ENCODE data around the gene COX6B1. TPM values are rescaled to one million over a fixed set of nuclear protein-coding genes. Genes with fewer than 3 reads are reported as not detected.
"Not testable (repeated sequence)": the region's sequence is repeated elsewhere in the genome, so short reads cannot be mapped to it uniquely, and the experiment has no call there.

Gene COX6B1
- polyA plus RNA-seq, 1 donor: 300 TPM

DNA sequence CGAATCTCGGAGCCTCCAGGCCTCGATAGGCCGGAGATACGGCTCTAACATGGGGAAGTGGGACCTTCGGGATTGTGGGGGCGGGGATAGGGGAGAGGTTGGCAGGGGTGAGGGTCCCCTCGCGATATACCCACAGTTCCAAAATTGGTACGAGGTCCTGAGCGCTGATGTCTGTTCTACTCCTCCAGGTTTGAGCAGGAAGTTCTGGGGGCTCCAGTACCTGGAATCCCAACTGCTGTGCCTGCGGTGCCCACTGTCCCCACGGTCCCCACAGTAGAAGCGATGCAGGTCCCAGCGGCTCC lies 18.8 kb upstream of the COX6B1 start:
- no peak for DNase-seq

DNA sequence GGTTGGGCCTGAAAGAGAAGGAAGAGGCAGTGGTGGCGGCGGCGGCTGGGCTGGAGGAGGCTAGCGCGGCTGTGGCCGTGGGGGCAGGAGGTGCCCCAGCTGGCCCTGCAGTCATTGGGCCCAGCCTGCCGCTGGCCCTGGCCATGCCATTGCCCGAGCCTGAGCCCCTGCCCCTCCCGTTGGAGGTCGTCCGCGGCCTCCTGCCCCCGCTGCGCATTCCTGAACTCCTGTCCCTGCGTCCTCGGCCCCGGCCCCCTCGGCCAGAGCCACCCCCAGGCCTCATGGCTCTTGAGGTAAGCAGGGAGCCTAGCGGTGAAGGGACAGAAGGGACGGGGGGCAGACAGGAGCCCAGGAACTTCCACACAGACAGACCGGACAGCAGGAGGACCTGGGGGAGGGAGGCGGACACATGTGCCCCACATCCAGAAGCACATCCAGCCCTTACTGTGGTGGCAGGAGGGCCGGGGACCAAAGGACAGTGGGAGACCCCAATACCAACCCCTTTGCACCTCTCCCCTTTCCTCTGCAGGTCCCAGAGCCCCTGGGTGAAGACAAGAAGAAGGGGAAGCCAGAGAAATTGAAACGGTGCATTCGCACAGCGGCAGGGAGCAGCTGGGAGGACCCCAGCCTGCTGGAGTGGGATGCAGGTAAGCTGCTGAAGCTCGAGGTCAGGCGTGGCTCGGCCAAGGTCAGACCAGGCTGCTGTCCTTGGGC lies 14.2 kb upstream of the COX6B1 start:
- DNase-seq: no peak

DNA sequence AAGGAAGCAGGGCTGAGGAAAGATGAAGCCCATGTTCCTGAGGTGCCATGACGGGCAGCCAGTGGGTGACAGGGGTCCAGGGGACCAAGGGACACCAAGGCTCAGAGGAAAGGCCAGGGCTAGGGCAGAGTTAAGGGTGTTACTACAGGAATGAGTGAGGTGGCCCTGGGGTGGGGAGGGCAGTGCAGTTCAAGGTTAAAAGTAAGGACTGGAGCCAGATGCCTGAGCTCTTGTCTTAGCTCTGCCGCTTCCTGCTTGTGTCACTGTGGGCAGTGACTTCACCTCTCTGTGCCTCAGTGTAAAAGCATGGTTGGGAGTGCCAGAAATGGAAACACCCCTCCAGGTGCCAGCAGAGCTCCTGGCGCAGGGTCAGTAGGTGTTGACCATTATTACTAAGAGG lies 11.5 kb upstream of the COX6B1 start:
- no peak for DNase-seq

DNA sequence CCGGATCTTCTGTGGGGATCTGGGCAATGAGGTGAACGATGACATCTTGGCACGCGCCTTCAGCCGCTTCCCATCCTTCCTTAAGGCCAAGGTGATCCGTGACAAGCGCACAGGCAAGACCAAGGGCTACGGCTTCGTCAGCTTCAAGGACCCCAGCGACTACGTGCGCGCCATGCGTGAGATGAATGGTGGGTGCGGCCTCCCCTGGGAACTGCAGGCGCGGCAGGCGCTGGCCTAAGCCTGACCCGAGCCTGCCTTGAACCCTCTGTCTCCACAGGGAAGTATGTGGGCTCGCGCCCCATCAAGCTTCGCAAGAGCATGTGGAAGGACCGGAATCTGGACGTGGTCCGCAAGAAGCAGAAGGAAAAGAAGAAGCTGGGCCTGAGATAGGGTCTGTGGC lies 11.0 kb upstream of the COX6B1 start:
- DNase-seq: no peak

DNA sequence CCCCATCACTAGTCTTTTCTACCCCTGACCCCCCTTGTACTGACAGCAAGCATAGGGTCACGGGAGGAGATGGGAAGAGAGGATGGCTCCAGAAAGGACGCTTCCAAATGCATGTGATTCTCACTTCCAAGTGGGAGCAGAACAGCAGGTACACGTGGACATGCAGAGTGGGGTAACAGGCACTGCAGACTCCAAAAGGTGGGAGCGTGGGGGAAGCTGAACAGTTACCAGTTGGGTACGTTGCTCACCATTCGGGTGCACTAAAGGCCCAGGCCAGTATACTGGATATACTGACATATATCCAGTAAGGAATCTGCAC lies 8.8 kb upstream of the COX6B1 start:
- DNase-seq: no peak

DNA sequence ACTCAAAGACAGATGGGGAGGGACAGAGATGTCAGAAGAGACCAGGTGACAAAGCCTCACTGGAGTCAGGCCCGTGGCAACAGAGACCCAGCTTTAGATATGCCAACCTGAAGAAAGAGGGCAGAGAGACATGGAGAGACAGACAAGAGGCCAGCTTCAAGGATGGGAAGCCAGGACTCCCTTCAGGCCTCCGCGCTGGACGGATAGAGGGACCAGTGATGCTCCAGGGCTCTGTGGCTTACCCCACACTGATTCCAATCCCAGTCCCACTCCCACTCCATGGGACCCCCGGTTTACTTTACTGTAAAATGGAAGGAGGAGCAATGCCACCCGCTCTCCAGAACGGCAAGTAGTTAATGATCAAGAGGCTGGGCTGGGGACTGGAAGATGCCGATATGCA lies 8.3 kb upstream of the COX6B1 start:
- no peak for DNase-seq

DNA sequence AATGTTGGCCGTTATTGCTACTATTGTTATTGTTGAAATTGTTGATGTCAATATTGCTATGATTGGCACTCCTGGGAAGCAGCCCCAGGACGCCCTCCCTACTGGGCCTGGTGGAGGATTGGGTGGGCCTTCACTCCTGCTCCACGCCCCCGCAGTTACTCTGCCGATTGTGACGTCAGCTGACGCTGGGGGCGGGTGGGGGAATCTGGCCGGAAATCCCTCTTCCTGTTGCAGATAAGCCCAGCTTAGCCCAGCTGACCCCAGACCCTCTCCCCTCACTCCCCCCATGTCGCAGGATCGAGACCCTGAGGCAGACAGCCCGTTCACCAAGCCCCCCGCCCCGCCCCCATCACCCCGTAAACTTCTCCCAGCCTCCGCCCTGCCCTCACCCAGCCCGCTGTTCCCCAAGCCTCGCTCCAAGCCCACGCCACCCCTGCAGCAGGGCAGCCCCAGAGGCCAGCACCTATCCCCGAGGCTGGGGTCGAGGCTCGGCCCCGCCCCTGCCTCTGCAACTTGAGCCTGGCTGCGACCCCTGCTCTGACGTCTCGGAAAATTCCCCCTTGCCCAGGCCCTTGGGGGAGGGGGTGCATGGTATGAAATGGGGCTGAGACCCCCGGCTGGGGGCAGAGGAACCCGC lies 6.5 kb upstream of the COX6B1 start, which contains the start of gene ETV2:
TSS of gene ETV2 (plus strand) at position 231 of the 637 bp plus-strand sequence. CDS start 716 bp downstream, outside the sequence.
- DNase-seq: no peak

DNA sequence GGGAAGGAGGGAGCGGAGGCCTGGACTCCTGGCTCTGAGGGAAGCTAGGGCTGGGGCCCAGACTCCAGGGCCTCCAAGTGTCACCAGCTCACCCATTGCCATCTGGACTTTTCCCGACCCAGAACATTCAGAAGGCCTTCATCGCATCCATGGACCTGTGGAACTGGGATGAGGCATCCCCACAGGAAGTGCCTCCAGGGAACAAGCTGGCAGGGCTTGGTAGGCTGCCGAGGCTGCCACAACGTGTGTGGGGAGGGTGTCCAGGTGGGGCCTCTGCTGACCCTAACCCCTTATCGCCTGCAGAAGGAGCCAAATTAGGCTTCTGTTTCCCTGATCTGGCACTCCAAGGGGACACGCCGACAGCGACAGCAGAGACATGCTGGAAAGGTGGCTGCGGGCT lies 5.8 kb upstream of the COX6B1 start:
- no peak for DNase-seq

DNA sequence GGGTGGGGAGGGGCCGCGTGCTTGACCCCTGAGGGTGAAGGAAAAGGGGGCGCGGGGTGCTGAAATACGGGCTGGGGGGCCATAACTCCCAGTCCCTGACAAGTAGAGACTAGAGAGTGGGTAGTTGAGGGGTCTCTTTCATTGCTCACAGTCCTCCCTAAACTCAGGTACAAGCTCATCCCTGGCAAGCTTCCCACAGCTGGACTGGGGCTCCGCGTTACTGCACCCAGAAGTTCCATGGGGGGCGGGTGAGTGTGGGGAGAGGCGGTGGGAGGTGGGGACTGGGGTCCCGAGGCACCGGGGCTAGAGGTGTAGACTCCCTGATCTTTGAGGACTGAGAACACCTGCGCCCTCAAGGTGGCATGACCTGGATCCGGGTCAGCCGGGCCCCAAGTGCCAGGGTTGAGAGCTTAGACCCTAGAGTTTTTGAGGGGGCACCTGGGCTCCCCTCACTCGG lies 5.3 kb upstream of the COX6B1 start:
- no peak for DNase-seq

DNA sequence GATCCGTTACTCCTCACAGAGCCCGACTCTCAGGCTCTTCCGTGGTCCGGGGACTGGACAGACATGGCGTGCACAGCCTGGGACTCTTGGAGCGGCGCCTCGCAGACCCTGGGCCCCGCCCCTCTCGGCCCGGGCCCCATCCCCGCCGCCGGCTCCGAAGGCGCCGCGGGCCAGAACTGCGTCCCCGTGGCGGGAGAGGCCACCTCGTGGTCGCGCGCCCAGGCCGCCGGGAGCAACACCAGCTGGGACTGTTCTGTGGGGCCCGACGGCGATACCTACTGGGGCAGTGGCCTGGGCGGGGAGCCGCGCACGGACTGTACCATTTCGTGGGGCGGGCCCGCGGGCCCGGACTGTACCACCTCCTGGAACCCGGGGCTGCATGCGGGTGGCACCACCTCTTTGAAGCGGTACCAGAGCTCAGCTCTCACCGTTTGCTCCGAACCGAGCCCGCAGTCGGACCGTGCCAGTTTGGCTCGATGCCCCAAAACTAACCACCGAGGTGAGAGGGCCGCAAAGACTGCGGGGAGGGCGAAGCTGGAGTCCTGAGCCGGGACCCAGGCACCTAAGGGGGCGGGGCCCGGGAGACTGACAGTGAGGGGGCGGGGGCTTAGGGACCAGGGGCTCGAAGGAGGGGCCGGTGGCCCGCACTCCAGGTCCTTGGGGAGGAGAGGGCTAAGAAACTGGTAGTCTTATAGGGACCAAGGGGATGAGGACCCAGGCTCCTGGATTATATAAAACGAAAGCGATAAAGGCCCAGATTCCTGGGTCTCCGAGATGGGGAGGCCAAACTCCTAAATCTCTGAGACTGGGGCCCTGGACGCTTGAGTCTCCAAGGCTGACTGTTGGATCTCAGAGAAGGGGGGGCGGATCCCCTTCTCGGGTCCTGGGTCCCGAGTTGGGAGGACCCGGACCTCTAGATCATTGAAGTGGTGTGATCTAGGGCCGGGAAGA lies 4.6 kb upstream of the COX6B1 start:
- DNase-seq: peak; percentile 88

DNA sequence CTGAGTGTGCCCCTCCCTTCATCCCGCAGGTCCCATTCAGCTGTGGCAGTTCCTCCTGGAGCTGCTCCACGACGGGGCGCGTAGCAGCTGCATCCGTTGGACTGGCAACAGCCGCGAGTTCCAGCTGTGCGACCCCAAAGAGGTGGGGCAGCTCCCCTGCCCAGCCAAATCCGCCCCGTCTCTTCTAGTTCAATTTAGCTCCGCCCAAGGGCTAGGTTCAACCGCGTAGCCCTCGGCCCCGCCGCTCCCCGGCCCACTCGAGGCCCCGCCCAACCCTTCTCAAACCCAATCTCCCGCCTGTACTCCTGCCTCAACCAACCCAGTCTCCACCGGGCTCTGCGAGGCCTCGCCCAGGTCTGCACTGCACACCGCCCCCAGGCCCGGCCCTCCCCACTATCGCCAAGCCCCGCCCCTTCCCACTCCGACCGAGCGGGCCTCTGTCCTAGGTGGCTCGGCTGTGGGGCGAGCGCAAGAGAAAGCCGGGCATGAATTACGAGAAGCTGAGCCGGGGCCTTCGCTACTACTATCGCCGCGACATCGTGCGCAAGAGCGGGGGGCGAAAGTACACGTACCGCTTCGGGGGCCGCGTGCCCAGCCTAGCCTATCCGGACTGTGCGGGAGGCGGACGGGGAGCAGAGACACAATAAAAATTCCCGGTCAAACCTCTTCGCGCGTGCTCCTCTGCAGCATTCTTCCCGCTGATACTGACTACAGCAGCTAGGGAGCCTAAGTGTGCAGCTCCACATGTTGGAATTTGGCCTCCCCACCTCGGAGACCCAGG lies 3.7 kb upstream of the COX6B1 start:
- DNase-seq: peak; percentile 86

DNA sequence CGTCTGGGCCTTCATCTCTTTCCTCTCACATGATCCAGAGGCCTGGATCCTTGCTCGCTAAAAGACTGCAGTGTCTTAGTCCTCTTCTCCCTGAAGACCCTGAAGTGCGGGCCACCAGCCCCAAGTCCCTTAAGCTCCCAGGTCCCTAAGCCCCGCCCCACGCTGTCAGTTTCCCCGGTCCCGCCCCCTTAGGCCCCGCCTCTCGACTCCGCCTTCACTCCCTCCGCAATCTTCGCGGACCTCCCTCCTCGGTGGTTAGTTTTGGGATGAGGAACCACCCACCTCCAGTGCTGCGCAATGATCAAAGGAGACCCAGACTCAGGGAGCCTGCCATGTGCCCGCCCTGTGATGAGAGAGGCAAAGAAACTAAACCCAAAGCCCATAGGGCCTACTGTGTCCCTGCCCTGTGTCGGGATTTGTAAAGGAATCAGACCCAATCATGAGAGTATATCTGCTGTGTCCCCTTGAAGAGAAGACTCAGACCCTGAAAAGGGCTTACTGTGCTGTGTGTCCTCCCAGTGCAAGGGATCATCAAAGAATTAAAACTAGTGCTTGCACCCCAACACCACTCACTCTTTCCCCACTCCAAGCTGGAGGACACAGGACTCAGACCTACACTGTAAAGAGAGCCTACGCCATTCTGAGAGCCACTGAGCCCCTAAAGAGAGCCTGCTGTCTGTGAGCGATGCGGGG lies 3.0 kb upstream of the COX6B1 start:
- peak; percentile 57 for DNase-seq

DNA sequence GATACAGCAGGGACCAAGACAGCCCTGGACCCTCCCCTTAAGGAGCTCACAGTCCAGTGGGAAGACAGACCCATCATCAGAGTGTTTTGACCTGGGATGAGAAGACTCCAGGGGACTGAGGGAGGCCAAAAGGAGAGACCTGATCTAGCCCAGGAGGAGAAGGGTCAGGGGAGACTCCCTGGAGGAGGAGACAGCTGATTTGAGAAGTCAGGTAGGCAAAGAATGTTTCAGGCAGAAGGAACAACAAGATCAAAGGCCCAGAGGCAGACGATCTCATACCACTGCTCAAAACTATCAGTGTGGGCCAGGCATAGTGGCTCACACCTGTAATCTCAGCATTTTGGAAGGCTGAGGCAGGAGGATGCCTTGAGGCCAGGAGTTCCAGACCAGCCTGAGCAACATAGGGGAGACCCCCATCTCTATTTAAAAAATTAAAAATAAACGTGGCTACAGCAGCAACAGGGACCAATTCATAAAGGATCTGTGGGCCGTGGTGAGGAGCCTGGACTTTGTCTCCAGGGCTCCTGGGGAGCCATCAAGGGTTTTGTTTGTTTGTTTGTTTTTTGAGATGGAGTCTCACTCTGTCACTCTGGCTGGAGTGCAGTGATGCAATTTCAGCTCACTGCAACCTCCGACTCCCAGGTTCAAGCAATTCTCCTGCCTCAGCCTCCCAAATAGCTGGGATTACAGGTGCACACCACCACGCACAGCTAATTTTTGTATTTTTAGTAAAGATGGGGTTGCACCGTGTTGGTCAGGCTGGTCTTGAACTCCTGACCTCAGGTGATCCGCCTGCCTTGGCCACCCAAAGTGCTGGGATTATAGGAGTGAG lies 2.2 kb upstream of the COX6B1 start:
- no peak for DNase-seq

DNA sequence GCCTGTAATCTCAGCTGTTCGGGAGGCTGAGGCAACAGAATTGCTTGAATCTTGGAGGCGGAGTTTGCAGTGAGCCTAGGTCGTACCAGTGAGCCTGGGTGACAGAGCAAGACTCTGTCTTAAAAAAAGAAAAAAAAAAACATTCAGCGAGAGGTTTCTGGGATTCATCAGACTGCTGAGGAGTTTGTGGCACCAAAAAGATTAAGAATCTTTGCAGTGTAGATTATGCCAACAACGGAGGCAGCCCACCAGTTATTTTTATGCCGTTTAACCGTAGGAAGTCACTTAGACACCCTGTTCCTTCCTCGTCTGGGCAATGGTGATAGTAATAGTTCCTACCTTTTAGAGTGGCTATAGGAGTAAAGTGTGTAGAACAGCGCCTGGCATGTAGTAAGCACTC lies 2.5 kb downstream of the COX6B1 start:
- no peak for DNase-seq

DNA sequence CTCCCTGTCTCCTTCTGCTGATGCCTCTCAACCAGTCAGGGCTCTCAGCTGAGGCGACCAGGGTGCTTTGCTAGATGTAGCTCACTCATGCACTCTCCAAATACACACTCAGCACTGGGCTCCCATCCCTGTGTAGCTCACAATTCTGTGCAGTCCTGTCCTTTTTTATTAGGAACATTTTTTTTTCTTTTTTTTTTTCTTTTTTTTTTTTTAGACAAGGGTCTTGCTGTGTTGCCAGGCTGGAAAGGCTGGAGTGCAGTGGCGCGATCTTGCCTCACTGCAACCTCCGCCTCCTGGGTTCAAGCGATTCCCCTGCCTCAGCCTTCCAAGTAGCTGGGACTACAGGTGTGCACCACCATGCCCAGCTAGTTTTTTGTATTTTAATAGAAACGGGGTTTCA lies 6.7 kb downstream of the COX6B1 start:
- DNase-seq: not testable (repeated sequence)

DNA sequence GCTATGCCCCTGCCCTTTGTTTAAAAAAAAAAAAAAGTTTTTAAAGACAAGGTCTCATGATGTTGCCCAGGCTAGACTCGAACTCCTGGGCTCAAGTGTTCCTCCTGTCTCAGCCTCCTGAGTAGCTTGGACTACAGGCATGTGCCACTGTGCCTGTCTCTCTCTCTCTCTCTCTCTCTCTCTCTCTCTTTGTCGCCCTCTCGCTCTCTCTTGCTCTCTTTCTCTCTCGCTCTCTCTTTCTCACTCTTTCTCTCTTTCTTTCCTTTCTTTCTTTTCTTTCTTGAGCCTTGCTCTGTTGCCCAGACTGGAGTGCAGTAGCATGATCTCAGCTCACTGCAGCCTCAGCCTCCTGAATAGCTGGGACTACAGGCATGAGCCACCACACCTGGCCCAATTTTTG lies 7.5 kb downstream of the COX6B1 start:
- DNase-seq: no peak

DNA sequence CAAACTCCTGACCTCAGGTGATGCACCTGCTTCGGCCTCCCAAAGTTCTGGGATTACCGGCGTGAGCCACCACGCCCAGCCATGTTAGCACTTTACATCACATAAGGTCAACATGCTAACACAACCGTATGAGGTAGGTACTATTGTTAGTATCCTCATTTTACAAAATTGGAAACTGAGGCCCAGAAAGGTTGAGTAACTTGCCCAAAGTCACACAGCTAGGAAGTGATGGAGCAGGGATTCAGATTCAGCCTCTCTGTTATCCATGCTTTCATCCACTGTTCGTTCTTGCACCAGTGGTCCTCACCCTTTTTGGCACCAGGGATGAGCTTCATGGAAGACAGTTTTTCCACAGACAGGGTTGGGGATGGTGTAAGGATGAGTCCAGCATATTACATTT lies 8.6 kb downstream of the COX6B1 start:
- DNase-seq: no peak

DNA sequence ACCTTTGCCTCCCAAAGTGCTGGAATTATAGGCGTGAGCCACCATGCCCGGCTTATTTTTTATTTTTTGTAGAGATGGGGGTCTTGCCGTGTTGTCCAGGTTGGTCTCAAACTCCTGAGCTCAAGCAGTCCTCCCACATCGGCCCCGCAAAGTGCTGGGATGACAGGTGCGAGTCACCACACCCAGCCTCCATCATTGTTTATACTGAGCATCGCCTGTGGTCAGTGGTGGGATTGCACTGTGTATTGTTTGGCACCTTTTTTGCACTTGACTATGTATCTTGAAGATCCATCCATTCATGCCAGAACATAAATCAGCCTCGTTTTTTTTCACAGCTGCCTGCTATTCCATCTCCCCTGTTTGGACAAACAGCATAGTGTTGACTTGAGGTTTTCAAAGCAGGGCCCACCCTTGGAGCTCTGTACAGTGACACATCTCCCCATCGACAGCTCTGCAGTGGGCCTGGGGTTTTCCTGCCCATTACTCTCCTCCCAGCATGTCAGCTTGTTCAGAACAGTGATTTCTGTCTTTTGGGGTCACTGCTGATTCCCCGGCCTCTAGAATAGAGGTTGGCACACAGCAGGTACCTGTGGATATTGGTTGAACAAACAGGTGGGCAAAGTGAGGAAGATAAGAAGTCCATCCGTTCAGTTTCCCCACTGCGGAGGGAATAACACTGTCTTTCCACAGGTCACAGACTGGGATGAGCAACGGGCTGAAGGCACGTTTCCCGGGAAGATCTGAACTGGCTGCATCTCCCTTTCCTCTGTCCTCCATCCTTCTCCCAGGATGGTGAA lies 10.0 kb downstream of the COX6B1 start:
- no peak for DNase-seq

DNA sequence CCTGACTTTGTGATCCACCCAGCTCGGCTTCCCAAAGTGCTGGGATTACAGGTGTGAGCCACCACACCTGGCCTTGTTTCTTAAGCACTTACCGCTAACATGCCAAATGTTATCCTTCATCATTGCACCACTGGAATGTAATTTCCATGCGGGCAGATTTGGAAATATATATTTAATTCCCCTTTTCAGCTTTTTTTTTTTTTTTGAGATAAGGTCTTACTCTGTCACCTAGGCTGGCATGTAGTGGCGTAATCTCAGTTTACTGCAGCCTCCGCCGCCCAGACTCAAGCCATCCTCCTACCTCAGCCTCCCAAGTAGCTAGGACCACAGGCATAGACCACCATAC lies 13.8 kb downstream of the COX6B1 start:
- DNase-seq: no peak

DNA sequence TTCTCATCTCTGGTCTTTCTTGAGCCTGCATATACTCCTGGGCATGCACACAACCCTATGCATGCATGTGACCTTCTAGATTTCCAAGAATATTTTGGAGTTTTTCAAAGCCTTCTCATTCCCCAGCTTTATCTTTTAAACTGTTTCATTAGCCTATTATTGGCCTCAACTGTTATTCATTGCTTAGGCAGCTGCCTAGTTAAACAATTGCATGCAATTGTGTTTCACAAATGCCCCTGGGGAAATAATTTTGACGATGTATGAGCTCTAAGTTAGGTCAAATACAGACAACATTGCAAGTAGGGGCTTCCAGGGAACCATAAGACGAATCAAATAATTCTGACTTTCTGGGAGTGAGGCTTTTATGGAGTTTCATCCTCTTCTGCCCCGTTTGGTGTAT lies 15.9 kb downstream of the COX6B1 start:
- DNase-seq: no peak

All from left kidney (tissue), 2 donors.